WTC11 (cell line): ENCODE measurements around the gene ZBTB20. TPM values are rescaled to one million over a fixed set of nuclear protein-coding genes. Genes with fewer than 3 reads are reported as not detected.

Source experiments
- ATAC-seq: fragments of 200-7000 bp; cut with Tn5 transposase; 2 replicates; pipeline ENCODE4 v1.10.0; 2021; ENCODE audit warnings: mild to moderate bottlenecking, moderate library complexity
- CTCF ChIA-PET: fragments of 300-600 bp; sonication (Branson Sonifier 250); formaldehyde crosslinking; loops from one replicate; lab custom pipeline; 2021; ENCODE audit warnings: antibody characterized with exemption; lab: Charles Lee
- POLR2A ChIA-PET: fragments of 350-600 bp; sonication (Branson Sonifier 250); formaldehyde crosslinking; loops from one replicate; lab custom pipeline; 2021; ENCODE audit warnings: antibody characterized with exemption; lab: Charles Lee
- DNase-seq: peaks from one replicate; pipeline ENCODE4 v3.0.0; 2021; ENCODE audit warnings: low spot score
- H3K27ac Mint-ChIP-seq: 2 replicates; pipeline ENCODE4 v1.8.0; 2021; ENCODE audit warnings: mixed read lengths
- H3K27me3 Mint-ChIP-seq: 2 replicates; pipeline ENCODE4 v1.8.0; 2021; ENCODE audit warnings: low read depth, mild to moderate bottlenecking, moderate library complexity, mixed read lengths
- H3K36me3 Mint-ChIP-seq: 2 replicates; pipeline ENCODE4 v1.8.0; 2021; ENCODE audit warnings: mixed read lengths
- H3K4me1 Mint-ChIP-seq: 2 replicates; pipeline ENCODE4 v1.8.0; 2022; ENCODE audit warnings: mixed read lengths
- H3K4me3 Mint-ChIP-seq: 2 replicates; pipeline ENCODE4 v1.8.0; 2021; ENCODE audit warnings: mild to moderate bottlenecking, moderate library complexity, mixed read lengths
- H3K9me3 Mint-ChIP-seq: 2 replicates; pipeline ENCODE4 v1.8.0; 2021; ENCODE audit warnings: mixed read lengths
- ESRRA ChIP-seq: sonication (generic); formaldehyde crosslinking; IDR thresholded peaks from 2 replicates; pipeline ENCODE4 v1.8.1; 2022; ENCODE audit warnings: mild to moderate bottlenecking, missing genetic modification reagents, borderline replicate concordance
- FOXJ3 ChIP-seq: sonication (generic); formaldehyde crosslinking; IDR thresholded peaks from 2 replicates; pipeline ENCODE4 v1.9.0; 2021; ENCODE audit warnings: missing genetic modification reagents, mild to moderate bottlenecking, borderline replicate concordance
- GABPB1 ChIP-seq: sonication (generic); formaldehyde crosslinking; IDR thresholded peaks from 2 replicates; pipeline ENCODE4 v1.8.1; 2023; ENCODE audit warnings: mild to moderate bottlenecking, missing genetic modification reagents
- GRHL2 ChIP-seq: fragments of 250-450 bp; sonication (Bioruptor Pico); IDR thresholded peaks from 2 replicates; pipeline ENCODE4 v1.8.0; 2022; ENCODE audit warnings: mild to moderate bottlenecking, moderate library complexity; ENCODE audit not compliant: insufficient replicate concordance, severe bottlenecking
- JAZF1 ChIP-seq: fragments of 250-450 bp; sonication (Bioruptor Pico); IDR thresholded peaks from 2 replicates; pipeline ENCODE4 v1.9.0; 2021; ENCODE audit warnings: moderate library complexity, mild to moderate bottlenecking, inconsistent platforms
- JUN ChIP-seq: sonication (generic); formaldehyde crosslinking; IDR thresholded peaks from 2 replicates; pipeline ENCODE4 v1.8.0; 2023; ENCODE audit warnings: mild to moderate bottlenecking, missing genetic modification reagents
- MXD4 ChIP-seq: fragments of 250-450 bp; sonication (Bioruptor Pico); IDR thresholded peaks from 2 replicates; pipeline ENCODE4 v1.8.0; 2021; ENCODE audit warnings: mild to moderate bottlenecking, moderate library complexity, borderline replicate concordance
- NFE2L1 ChIP-seq: sonication (generic); formaldehyde crosslinking; IDR thresholded peaks from 2 replicates; pipeline ENCODE4 v1.8.1; 2023; ENCODE audit warnings: missing genetic modification reagents
- SMAD3 ChIP-seq: sonication (generic); formaldehyde crosslinking; IDR thresholded peaks from 2 replicates; pipeline ENCODE4 v1.8.0; 2022; ENCODE audit warnings: missing genetic modification reagents, mild to moderate bottlenecking, borderline replicate concordance
- SOX15 ChIP-seq: fragments of 250-450 bp; sonication (Bioruptor Pico); IDR thresholded peaks from 2 replicates; pipeline ENCODE4 v1.9.0; 2021; ENCODE audit warnings: mild to moderate bottlenecking
- TP53 ChIP-seq: sonication (generic); formaldehyde crosslinking; IDR thresholded peaks from 2 replicates; pipeline ENCODE4 v1.8.1; 2023; ENCODE audit warnings: mild to moderate bottlenecking, missing genetic modification reagents
- ZNF232 ChIP-seq: sonication (generic); formaldehyde crosslinking; IDR thresholded peaks from 2 replicates; pipeline ENCODE4 v1.8.0; 2022; ENCODE audit warnings: mild to moderate bottlenecking, missing genetic modification reagents
- ZNF396 ChIP-seq: fragments of 250-450 bp; sonication (Bioruptor Pico); IDR thresholded peaks from 2 replicates; pipeline ENCODE4 v1.8.0; 2021; ENCODE audit warnings: mild to moderate bottlenecking, moderate library complexity, borderline replicate concordance
- total RNA-seq: library from RNA; stranded (reverse); gene quantifications from 3 replicates; pipeline ENCODE4 v1.2.3, GENCODE V29; 2021
- TF ChIP-seq, protein P1 (sequence below): sonication (generic); formaldehyde crosslinking; IDR thresholded peaks from 2 replicates; pipeline ENCODE4 v1.8.0; 2022; ENCODE audit warnings: mild to moderate bottlenecking, missing genetic modification reagents
- TF ChIP-seq, protein P2 (sequence below): fragments of 250-450 bp; sonication (Bioruptor Pico); IDR thresholded peaks from 2 replicates; pipeline ENCODE4 v1.8.0; 2021; ENCODE audit warnings: mild to moderate bottlenecking
- TF ChIP-seq, protein P3 (sequence below): fragments of 250-450 bp; sonication (Bioruptor Pico); IDR thresholded peaks from 2 replicates; pipeline ENCODE4 v1.9.0; 2021; ENCODE audit warnings: moderate library complexity, mild to moderate bottlenecking, inconsistent platforms, borderline replicate concordance
- TF ChIP-seq, protein P4 (sequence below): sonication (generic); formaldehyde crosslinking; IDR thresholded peaks from 2 replicates; pipeline ENCODE4 v1.8.1; 2022; ENCODE audit warnings: low read depth, mild to moderate bottlenecking, moderate library complexity, missing genetic modification reagents, borderline replicate concordance
- TF ChIP-seq, protein P5 (sequence below): sonication (generic); formaldehyde crosslinking; IDR thresholded peaks from 2 replicates; pipeline ENCODE4 v1.8.0; 2022; ENCODE audit warnings: missing genetic modification reagents
- TF ChIP-seq, protein P6 (sequence below): sonication (generic); formaldehyde crosslinking; IDR thresholded peaks from 2 replicates; pipeline ENCODE4 v1.8.1; 2022; ENCODE audit warnings: mild to moderate bottlenecking, moderate library complexity, missing genetic modification reagents
- TF ChIP-seq, protein P7 (sequence below): sonication (generic); formaldehyde crosslinking; IDR thresholded peaks from 2 replicates; pipeline ENCODE4 v1.8.1; 2022; ENCODE audit warnings: low read depth, missing genetic modification reagents, borderline replicate concordance
- TF ChIP-seq, protein P8 (sequence below): sonication (generic); formaldehyde crosslinking; IDR thresholded peaks from 2 replicates; pipeline ENCODE4 v1.8.0; 2022; ENCODE audit warnings: mild to moderate bottlenecking, missing genetic modification reagents
- TF ChIP-seq, protein P9 (sequence below): sonication (generic); formaldehyde crosslinking; IDR thresholded peaks from 2 replicates; pipeline ENCODE4 v1.8.1; 2022; ENCODE audit warnings: mild to moderate bottlenecking, missing genetic modification reagents, moderate library complexity, borderline replicate concordance

ZBTB20 gene
- total RNA-seq, 1 experiment from 2014 or later, result 1.5 TPM

DNA sequence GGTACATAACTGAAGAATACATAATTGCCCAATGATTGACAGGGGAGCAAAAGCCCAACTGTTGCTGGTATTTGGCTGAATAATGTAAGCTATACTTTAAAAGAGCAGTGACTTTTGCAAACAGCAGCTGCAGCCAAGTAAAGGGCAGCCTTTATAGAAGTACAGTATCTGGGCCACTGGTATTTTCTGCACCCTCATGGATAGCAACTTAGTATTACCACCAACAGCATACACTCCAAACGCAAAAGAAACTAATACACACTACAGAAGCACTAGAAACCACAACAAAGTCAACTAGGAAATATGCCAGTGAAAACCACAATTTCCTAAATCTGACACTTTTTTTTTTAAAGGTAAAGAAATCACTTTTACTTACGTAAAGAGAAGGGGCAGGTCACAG lies 647.1 kb downstream of the ZBTB20 start (continued):
- no peak for TF ChIP-seq FOXJ3 (CRISPR knock-in tag)
- TF ChIP-seq, protein P1, sequence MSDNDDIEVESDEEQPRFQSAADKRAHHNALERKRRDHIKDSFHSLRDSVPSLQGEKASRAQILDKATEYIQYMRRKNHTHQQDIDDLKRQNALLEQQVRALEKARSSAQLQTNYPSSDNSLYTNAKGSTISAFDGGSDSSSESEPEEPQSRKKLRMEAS (CRISPR knock-in tag), result no peak
- TF ChIP-seq ESRRA (CRISPR knock-in tag), result no peak
- no peak for TF ChIP-seq ZNF232 (CRISPR knock-in tag)
- no peak for TF ChIP-seq ZNF396
- no peak for TF ChIP-seq SOX15 (CRISPR knock-in tag)
- TF ChIP-seq JAZF1 (CRISPR knock-in tag), result no peak
- no peak for TF ChIP-seq MXD4 (CRISPR knock-in tag)
- TF ChIP-seq, protein P2, sequence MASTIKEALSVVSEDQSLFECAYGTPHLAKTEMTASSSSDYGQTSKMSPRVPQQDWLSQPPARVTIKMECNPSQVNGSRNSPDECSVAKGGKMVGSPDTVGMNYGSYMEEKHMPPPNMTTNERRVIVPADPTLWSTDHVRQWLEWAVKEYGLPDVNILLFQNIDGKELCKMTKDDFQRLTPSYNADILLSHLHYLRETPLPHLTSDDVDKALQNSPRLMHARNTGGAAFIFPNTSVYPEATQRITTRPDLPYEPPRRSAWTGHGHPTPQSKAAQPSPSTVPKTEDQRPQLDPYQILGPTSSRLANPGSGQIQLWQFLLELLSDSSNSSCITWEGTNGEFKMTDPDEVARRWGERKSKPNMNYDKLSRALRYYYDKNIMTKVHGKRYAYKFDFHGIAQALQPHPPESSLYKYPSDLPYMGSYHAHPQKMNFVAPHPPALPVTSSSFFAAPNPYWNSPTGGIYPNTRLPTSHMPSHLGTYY (CRISPR knock-in tag), result no peak
- TF ChIP-seq, protein P3, sequence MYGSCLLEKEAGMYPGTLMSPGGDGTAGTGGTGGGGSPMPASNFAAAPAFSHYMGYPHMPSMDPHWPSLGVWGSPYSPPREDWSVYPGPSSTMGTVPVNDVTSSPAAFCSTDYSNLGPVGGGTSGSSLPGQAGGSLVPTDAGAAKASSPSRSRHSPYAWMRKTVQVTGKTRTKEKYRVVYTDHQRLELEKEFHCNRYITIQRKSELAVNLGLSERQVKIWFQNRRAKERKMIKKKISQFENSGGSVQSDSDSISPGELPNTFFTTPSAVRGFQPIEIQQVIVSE (CRISPR knock-in tag), result no peak
- TF ChIP-seq GRHL2 (CRISPR knock-in tag), result no peak
- TF ChIP-seq GABPB1 (CRISPR knock-in tag), result no peak

DNA sequence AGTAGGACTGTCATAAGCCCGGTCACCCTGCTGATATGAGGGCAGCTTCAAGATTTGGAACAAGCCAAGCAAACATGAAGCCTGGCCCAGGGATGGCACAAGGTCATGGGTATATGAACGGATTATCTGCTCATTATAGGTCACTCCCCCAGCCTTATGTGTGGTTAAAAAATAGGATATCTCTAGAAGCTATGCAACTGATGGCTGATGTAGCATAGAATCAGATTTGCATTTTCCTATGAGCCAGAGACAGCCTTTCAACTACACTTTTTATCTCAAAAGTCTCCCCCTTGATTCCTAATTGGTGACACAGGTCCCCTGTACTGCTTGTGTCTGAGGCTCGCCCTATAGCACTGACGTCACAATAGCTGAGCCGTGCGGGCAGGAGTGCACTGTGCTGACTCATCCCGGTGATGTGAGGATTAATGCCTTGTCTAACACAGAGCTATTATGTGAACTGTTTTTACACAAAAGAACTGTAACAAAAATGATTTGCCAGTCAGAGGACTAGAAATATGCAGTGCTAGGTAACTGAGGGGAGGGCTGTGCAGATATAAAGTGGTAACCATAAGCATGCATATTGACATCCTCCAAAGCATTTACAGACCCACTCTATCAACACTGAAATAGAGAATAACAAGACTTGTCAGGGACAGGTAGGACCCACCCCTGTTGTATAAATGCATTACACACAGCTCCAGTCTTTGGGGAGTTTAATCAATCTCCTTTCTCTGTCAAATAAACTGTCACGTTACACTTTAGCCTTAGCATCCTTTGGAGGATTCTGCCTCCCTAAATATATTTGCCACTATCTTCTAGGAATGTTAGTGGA lies 648.3 kb downstream of the ZBTB20 start:
- CTCF ChIA-PET, result interaction anchor here (1.0 kb wide), 1 partner anchor 9 kb away, joined by 3 read pairs; no protein-coding TSS in a partner anchor
- ATAC-seq (no peak), DNase-seq (no peak)
- Mint-ChIP-seq H3K27me3 (no peaks in the 10 kb centered on the region), H3K9me3 (no peaks in the 10 kb centered on the region), H3K36me3 (no peaks in the 10 kb centered on the region), H3K4me1 (peaks cover 11% of the 10 kb centered on the region), H3K27ac (no peak overlapping the region), H3K4me3 (no peak overlapping the region)
- TF ChIP-seq, protein P4, sequence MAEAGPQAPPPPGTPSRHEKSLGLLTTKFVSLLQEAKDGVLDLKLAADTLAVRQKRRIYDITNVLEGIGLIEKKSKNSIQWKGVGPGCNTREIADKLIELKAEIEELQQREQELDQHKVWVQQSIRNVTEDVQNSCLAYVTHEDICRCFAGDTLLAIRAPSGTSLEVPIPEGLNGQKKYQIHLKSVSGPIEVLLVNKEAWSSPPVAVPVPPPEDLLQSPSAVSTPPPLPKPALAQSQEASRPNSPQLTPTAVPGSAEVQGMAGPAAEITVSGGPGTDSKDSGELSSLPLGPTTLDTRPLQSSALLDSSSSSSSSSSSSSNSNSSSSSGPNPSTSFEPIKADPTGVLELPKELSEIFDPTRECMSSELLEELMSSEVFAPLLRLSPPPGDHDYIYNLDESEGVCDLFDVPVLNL (CRISPR knock-in tag), result no peak
- TF ChIP-seq, protein P5, sequence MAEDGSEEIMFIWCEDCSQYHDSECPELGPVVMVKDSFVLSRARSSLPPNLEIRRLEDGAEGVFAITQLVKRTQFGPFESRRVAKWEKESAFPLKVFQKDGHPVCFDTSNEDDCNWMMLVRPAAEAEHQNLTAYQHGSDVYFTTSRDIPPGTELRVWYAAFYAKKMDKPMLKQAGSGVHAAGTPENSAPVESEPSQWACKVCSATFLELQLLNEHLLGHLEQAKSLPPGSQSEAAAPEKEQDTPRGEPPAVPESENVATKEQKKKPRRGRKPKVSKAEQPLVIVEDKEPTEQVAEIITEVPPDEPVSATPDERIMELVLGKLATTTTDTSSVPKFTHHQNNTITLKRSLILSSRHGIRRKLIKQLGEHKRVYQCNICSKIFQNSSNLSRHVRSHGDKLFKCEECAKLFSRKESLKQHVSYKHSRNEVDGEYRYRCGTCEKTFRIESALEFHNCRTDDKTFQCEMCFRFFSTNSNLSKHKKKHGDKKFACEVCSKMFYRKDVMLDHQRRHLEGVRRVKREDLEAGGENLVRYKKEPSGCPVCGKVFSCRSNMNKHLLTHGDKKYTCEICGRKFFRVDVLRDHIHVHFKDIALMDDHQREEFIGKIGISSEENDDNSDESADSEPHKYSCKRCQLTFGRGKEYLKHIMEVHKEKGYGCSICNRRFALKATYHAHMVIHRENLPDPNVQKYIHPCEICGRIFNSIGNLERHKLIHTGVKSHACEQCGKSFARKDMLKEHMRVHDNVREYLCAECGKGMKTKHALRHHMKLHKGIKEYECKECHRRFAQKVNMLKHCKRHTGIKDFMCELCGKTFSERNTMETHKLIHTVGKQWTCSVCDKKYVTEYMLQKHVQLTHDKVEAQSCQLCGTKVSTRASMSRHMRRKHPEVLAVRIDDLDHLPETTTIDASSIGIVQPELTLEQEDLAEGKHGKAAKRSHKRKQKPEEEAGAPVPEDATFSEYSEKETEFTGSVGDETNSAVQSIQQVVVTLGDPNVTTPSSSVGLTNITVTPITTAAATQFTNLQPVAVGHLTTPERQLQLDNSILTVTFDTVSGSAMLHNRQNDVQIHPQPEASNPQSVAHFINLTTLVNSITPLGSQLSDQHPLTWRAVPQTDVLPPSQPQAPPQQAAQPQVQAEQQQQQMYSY (CRISPR knock-in tag), result no peak
- TF ChIP-seq, protein P6, sequence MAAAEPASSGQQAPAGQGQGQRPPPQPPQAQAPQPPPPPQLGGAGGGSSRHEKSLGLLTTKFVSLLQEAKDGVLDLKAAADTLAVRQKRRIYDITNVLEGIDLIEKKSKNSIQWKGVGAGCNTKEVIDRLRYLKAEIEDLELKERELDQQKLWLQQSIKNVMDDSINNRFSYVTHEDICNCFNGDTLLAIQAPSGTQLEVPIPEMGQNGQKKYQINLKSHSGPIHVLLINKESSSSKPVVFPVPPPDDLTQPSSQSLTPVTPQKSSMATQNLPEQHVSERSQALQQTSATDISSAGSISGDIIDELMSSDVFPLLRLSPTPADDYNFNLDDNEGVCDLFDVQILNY (CRISPR knock-in tag), result no peak
- TF ChIP-seq TP53 (CRISPR knock-in tag), result no peak
- TF ChIP-seq NFE2L1 (CRISPR knock-in tag), result no peak
- TF ChIP-seq, protein P7, sequence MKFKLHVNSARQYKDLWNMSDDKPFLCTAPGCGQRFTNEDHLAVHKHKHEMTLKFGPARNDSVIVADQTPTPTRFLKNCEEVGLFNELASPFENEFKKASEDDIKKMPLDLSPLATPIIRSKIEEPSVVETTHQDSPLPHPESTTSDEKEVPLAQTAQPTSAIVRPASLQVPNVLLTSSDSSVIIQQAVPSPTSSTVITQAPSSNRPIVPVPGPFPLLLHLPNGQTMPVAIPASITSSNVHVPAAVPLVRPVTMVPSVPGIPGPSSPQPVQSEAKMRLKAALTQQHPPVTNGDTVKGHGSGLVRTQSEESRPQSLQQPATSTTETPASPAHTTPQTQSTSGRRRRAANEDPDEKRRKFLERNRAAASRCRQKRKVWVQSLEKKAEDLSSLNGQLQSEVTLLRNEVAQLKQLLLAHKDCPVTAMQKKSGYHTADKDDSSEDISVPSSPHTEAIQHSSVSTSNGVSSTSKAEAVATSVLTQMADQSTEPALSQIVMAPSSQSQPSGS (CRISPR knock-in tag), result no peak
- TF ChIP-seq JUN (CRISPR knock-in tag), result no peak
- TF ChIP-seq, protein P8, sequence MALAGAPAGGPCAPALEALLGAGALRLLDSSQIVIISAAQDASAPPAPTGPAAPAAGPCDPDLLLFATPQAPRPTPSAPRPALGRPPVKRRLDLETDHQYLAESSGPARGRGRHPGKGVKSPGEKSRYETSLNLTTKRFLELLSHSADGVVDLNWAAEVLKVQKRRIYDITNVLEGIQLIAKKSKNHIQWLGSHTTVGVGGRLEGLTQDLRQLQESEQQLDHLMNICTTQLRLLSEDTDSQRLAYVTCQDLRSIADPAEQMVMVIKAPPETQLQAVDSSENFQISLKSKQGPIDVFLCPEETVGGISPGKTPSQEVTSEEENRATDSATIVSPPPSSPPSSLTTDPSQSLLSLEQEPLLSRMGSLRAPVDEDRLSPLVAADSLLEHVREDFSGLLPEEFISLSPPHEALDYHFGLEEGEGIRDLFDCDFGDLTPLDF (CRISPR knock-in tag), result no peak
- TF ChIP-seq SMAD3 (CRISPR knock-in tag), result no peak
- TF ChIP-seq, protein P9, sequence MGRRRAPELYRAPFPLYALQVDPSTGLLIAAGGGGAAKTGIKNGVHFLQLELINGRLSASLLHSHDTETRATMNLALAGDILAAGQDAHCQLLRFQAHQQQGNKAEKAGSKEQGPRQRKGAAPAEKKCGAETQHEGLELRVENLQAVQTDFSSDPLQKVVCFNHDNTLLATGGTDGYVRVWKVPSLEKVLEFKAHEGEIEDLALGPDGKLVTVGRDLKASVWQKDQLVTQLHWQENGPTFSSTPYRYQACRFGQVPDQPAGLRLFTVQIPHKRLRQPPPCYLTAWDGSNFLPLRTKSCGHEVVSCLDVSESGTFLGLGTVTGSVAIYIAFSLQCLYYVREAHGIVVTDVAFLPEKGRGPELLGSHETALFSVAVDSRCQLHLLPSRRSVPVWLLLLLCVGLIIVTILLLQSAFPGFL (CRISPR knock-in tag), result no peak
- POLR2A ChIA-PET, result no interaction called here
